AG04450 (cell line): Measurements from ENCODE around the gene UGT1A10. TPM values are rescaled to one million over a fixed set of nuclear protein-coding genes. Genes with fewer than 3 reads are reported as not detected.

ENCODE experiments used
- CTCF ChIA-PET: fragments of 300-600, 350-600 bp; formaldehyde crosslinking; extraction: SDS; loops from one replicate; lab custom pipeline; 2022; ENCODE audit warnings: antibody characterized with exemption, inconsistent platforms; lab: Charles Lee
- POLR2A ChIA-PET: fragments of 350-600 bp; formaldehyde crosslinking; extraction: SDS; loops from one replicate; lab custom pipeline; 2021; ENCODE audit warnings: antibody characterized with exemption, inconsistent platforms; lab: Yijun Ruan, JAX
- DNase-seq: peaks from one replicate; pipeline ENCODE4 v3.0.0-alpha.2; 2011; ENCODE audit warnings: low read depth, low spot score
- H3K27ac ChIP-seq: one replicate; pipeline ENCODE4 v1.5.1; 2012; ENCODE audit warnings: low read depth, low read length, control low read depth
- H3K27me3 ChIP-seq: one replicate; pipeline ENCODE4 v1.6.0; 2012; ENCODE audit warnings: low read length; ENCODE audit not compliant: control insufficient read depth, insufficient read depth
- H3K4me3 ChIP-seq: 2 replicates; pipeline ENCODE4 v1.5.1; 2011; ENCODE audit warnings: mild to moderate bottlenecking, low read depth, low read length, control low read depth
- H3K9me3 ChIP-seq: 2 replicates; pipeline ENCODE4 v1.5.1; 2012; ENCODE audit warnings: low read length; ENCODE audit not compliant: control insufficient read depth, insufficient read depth
- CTCF ChIP-seq: IDR thresholded peaks from 2 replicates; pipeline ENCODE4 v1.5.1; 2011; ENCODE audit warnings: low read depth, low read length, control low read depth, inconsistent platforms
- polyA plus RNA-seq: library from polyadenylated mRNA; depleted of rRNA; stranded (reverse); fragments of >200 nt; gene quantifications from 2 replicates; pipeline ENCODE4 v1.2.3, GENCODE V29; 2011

UGT1A10 gene
- polyA plus RNA-seq, 1 experiment: not detected

DNA sequence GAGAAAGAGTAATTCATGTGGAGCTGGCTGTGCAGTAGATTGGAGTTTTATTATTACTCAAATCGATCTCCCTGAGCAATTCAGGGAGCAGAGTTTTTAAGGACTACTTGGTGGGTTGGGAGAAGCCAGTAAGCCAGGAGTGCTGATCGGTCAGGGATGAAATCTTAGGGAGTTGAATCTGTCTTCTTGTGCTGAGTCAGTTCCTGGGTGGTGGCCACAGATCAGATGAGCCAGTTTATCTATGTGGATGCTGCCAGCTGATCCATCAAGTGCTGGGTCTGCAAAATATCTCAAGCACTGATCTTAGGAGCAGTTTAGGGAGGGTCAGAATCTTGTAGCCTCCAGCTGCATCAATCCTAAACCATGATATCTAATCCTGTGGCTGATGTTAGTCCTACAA lies 35.9 kb upstream of the UGT1A10 start:
- H3K27me3 ChIP-seq: peaks cover 7% of the 10 kb centered on the region
- POLR2A ChIA-PET: no interaction called here
- H3K9me3 ChIP-seq: no peaks in the 10 kb centered on the region
- no peak overlapping the region for H3K4me3 ChIP-seq
- TF ChIP-seq CTCF: no peak
- CTCF ChIA-PET: no interaction called here
- H3K27ac ChIP-seq: no peak overlapping the region
- no peak for DNase-seq

DNA sequence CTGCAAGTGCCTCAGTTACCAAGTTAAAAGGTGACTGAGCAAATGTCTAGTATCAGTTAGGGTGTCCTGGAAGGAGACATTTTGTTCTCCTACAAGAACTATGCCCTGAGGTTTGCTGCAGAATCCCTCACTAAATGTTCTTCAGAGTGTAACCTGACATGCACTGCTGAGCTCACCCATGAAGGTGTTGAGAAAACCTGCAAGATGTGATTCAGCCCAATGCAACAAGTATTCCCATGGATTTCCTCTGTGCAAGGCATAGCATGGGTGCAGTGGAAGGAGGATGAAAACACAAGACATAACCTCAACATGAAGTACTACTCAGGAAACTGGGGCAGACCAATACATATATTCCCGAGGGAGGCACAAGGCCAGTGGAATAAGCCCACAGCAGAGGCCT lies 34.2 kb upstream of the UGT1A10 start:
- TF ChIP-seq CTCF: no peak
- ChIA-PET CTCF (no interaction called here), POLR2A (no interaction called here)

DNA sequence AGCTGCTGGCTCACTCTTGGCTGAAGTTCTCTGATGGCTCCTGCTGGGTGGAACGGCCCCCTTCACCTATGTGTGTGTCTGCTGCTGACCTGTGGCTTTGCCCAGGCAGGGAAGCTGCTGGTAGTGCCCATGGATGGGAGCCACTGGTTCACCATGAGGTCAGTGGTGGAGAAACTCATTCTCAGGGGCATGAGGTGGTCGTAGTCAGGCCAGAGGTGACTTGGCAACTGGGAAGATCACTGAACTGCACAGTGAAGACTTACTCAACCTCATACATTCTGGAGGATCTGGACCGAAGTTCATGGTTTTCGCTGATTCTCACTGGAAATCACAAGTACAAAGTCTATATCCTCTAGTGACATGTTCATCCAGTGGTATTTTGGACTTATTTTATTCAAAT lies 32.7 kb upstream of the UGT1A10 start:
- H3K27ac ChIP-seq: no peak overlapping the region
- no peak for TF ChIP-seq CTCF
- ChIA-PET CTCF (no interaction called here), POLR2A (no interaction called here)
- DNase-seq: no peak
- no peaks in the 10 kb centered on the region for H3K9me3 ChIP-seq
- H3K27me3 ChIP-seq: peaks cover 5% of the 10 kb centered on the region
- no peak overlapping the region for H3K4me3 ChIP-seq

More for the DNA sequence above, 34.2 kb upstream of the UGT1A10 start:
- Histone ChIP-seq H3K27me3 (peaks cover 7% of the 10 kb centered on the region), H3K9me3 (no peaks in the 10 kb centered on the region), H3K27ac (no peak overlapping the region), H3K4me3 (no peak overlapping the region)
- DNase-seq: no peak

- no peak for DNase-seq
- Histone ChIP-seq H3K9me3 (no peaks in the 10 kb centered on the region), H3K4me3 (no peak overlapping the region), H3K27ac (no peak overlapping the region), H3K27me3 (peaks cover 5% of the 10 kb centered on the region)
- no peak for TF ChIP-seq CTCF
- POLR2A ChIA-PET: no interaction called here
- CTCF ChIA-PET: no interaction called here
These were observed 31.4 kb upstream of the UGT1A10 start for GRCh38 chr2:233604826-233605225.

DNA sequence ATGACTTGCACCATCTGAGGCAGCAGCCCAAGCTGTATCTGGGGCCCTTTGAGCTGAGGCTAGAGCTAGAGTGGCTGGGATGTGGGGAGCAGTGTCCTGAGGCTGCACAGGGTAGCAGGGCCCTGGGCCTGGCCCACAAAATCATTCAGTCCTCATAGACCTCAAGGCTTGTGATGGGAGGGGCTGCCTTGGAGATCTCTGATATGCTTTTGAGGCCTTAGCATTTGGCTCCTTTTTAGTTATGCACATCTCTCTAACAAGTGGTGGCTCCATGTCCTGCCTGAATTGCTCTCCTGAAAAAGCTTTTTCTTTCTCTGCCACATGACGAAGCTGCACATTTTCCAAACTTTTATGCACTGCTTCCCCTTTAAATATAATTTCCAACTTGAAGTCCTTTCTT lies 30.6 kb upstream of the UGT1A10 start:
- Histone ChIP-seq H3K4me3 (no peak overlapping the region), H3K9me3 (no peaks in the 10 kb centered on the region), H3K27ac (no peak overlapping the region), H3K27me3 (peaks cover 5% of the 10 kb centered on the region)
- TF ChIP-seq CTCF: no peak
- no peak for DNase-seq
- POLR2A ChIA-PET: no interaction called here
- CTCF ChIA-PET: no interaction called here
